CD4-positive, CD25-positive, alpha-beta regulatory T cell (primary cell): ENCODE results near the gene AKAP7. TPM values are rescaled to one million over a fixed set of nuclear protein-coding genes. Genes with fewer than 3 reads are reported as not detected.
"Not testable (repeated sequence)": the region's sequence is repeated elsewhere in the genome, so short reads cannot be mapped to it uniquely, and the experiment has no call there.

Experiments
- ATAC-seq, 2 donors: fragments of 150-1000 bp; cut with Tn5 transposase; one replicate each; pipeline ENCODE4 v1.10.0; 2021; ENCODE audit warnings: low read depth in 2 of 2, moderate number of reproducible peaks in 2 of 2, moderate library complexity in 1 of 2
- DNase-seq, 3 donors: peaks; one replicate each; pipeline versions ENCODE4 v3.0.0 to v3.0.0-alpha.2; 2012 to 2022; ENCODE audit warnings: mixed read lengths in 1 of 3
- H3K27ac ChIP-seq: one replicate; pipeline ENCODE4 v1.7.0; 2013; ENCODE audit warnings: mild to moderate bottlenecking, low read length; ENCODE audit not compliant: insufficient read depth, poor library complexity, severe bottlenecking
- H3K27me3 ChIP-seq: one replicate; pipeline ENCODE4 v1.7.0; 2013; ENCODE audit warnings: low read length; ENCODE audit not compliant: control insufficient read depth, insufficient read depth
- H3K36me3 ChIP-seq: one replicate; pipeline ENCODE4 v1.7.0; 2013; ENCODE audit warnings: mild to moderate bottlenecking, low read length, moderate library complexity; ENCODE audit not compliant: control insufficient read depth, insufficient read depth
- H3K4me1 ChIP-seq: 2 replicates; pipeline ENCODE4 v1.7.0; 2013; ENCODE audit warnings: mild to moderate bottlenecking, low read length; ENCODE audit not compliant: insufficient read depth, control insufficient read depth, poor library complexity, severe bottlenecking
- H3K4me3 ChIP-seq: one replicate; pipeline ENCODE4 v1.7.0; 2013; ENCODE audit warnings: low read depth, mild to moderate bottlenecking, low read length, moderate library complexity
- H3K9me3 ChIP-seq, 2 experiments: 1 replicate in 1 of 2; 2 replicates in 1 of 2; pipeline ENCODE4 v1.7.0; 2013; ENCODE audit warnings: low read length in 2 of 2, mild to moderate bottlenecking in 1 of 2, moderate library complexity in 1 of 2; ENCODE audit not compliant: control insufficient read depth in 2 of 2
- H3K27ac Mint-ChIP-seq, 3 donors: one replicate each; pipeline ENCODE4 v1.8.0; 2020 to 2022; ENCODE audit warnings: mild to moderate bottlenecking in 3 of 3, mixed read lengths in 3 of 3, moderate library complexity in 2 of 3
- H3K27me3 Mint-ChIP-seq: one replicate; pipeline ENCODE4 v1.8.0; 2022; ENCODE audit warnings: mild to moderate bottlenecking, mixed read lengths
- H3K36me3 Mint-ChIP-seq: one replicate; pipeline ENCODE4 v1.8.0; 2020; ENCODE audit warnings: mixed read lengths
- H3K4me1 Mint-ChIP-seq, 4 donors: one replicate each; pipeline ENCODE4 v1.8.0; 2020 to 2022; ENCODE audit warnings: mixed read lengths in 4 of 4, mild to moderate bottlenecking in 1 of 4
- H3K4me3 Mint-ChIP-seq, 4 donors: one replicate each; pipeline ENCODE4 v1.8.0; 2020 to 2022; ENCODE audit warnings: mild to moderate bottlenecking in 4 of 4, mixed read lengths in 4 of 4, moderate library complexity in 3 of 4
- H3K9me3 Mint-ChIP-seq, 7 donors: one replicate each; pipeline ENCODE4 v1.8.0; 2020 to 2022; ENCODE audit warnings: mixed read lengths in 7 of 7, mild to moderate bottlenecking in 3 of 7, moderate library complexity in 2 of 7
- polyA plus RNA-seq, 4 donors: library from polyadenylated mRNA; unstranded; fragments of 300-500 nt; fragmentation: Illumina TruSeq; gene quantifications; one replicate each; pipeline ENCODE4 v1.2.3, GENCODE V29; 2021
- total RNA-seq: library from RNA; stranded (reverse); gene quantifications from one replicate; pipeline ENCODE4 v1.2.3, GENCODE V29; 2022

Gene AKAP7
- total RNA-seq (3.0 TPM), polyA plus RNA-seq (10 to 100 TPM in 3 of 4 donors, 1 to 10 TPM in 1; 9.7 to 20.6 (median 13.3) TPM)

DNA sequence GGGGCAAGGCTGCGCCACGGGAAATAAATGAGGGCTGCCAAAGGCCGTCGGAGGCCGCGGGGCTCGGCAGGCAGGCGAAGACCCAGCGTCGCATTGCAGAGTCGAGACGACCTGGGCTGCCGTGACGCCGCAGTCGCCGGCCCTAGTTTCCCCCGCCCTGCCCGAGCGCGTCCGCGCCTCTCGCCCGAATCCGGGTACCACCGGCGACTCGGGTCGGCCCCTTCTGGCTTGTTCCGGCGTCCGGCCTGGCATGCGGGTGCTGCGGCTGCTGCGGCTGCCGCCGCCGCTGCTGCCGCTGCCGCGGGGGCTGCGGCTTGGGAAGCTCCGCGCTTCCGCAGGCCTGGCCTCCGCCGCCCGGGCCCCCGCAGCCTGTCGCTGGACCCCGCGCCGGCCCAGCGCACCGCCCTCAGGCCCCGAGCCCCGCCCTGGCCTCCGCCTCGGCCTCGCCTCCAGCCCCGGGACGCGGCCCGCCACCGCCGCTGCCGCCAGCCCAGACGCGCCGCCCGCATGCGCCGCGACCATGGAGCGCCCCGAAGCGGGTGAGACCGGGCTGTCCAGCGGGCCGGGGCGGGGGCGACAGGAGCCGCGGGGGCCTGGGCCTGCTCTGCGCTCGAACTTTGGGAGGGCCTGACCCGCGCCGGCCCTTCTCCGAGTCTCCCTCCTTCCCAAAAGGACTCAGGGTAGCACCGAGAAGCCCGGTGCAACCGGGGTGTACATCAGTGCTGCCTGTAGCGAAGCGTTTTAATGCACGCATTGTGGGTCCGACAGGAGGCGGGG, at the start of gene AKAP7:
TSS of gene AKAP7 (plus strand) at position 224 of the 777 bp plus-strand sequence. CDS start at position 521, 297 bp downstream.
- DNase-seq, result peak; percentile 22 to 59 (median 50)
- Histone ChIP-seq H3K4me1 (peaks cover 12% of the 10 kb centered on the region), H3K36me3 (no peaks in the 10 kb centered on the region), H3K27me3 (peaks cover 37% of the 10 kb centered on the region), H3K9me3 (no peaks in the 10 kb centered on the region), H3K27ac (peak within 1 kb of the TSS; percentile 41), H3K4me3 (peak within 1 kb of the TSS; percentile 76)
- peaks cover 0 to 25% (median 14%) of the 10 kb centered on the region in 4 donors for H3K4me1 Mint-ChIP-seq
- H3K4me3 Mint-ChIP-seq, result peak within 1 kb of the TSS; percentile 84 to 97 (median 94)
- peaks cover 0 to 3% (median 0%) of the 10 kb centered on the region in 7 donors for H3K9me3 Mint-ChIP-seq
- peak; percentile 72 for ATAC-seq
- no peaks in the 10 kb centered on the region for H3K36me3 Mint-ChIP-seq
- H3K27ac Mint-ChIP-seq, result peak within 1 kb of the TSS; percentile 94 to 98 (median 95)
- H3K27me3 Mint-ChIP-seq, result peaks cover 68% of the 10 kb centered on the region

DNA sequence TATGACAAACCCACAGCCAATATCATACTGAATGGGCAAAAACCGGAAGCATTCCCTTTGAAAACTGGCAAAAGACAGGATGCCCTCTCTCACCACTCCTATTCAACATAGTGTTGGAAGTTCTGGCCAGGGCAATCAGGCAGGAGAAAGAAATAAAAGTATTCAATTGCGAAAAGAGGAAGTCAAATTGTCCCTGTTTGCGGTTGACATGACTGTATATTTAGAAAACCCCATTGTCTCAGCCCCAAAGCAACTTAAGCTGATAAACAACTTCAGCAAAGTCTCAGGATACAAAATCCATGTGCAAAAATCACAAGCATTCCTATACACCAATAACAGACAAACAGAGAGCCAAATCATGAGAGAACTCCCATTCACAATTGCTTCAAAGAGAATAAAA, 44.9 kb upstream of the AKAP7 start:
- H3K36me3 Mint-ChIP-seq, H3K4me3 ChIP-seq, H3K4me1 ChIP-seq, H3K27ac Mint-ChIP-seq, H3K9me3 ChIP-seq, H3K27me3 Mint-ChIP-seq, H3K27ac ChIP-seq, H3K27me3 ChIP-seq, H3K4me1 Mint-ChIP-seq, ATAC-seq, H3K36me3 ChIP-seq, DNase-seq, H3K4me3 Mint-ChIP-seq: not testable (repeated sequence)
- H3K9me3 Mint-ChIP-seq, result peaks cover 0 to 14% (median 4%) of the 10 kb centered on the region in 7 donors

DNA sequence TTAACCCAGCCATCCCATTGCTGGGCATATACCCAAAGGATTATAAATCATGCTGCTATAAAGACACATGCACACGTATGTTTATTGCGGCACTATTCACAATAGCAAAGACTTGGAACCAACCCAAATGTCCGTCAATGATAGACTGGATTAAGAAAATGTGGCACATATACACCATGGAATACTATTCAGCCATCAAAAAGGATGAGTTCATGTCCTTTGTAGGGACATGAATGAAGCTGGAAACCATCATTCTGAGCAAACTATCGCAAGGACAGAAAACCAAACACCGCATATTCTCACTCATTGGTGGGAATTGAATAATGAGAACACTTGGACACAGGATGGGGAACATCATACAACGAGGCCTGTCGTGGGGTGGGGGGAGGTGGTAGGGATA, 43.3 kb upstream of the AKAP7 start:
- not testable (repeated sequence) for H3K4me3 ChIP-seq, H3K27ac Mint-ChIP-seq, H3K36me3 Mint-ChIP-seq, H3K4me1 ChIP-seq, H3K27me3 Mint-ChIP-seq, H3K36me3 ChIP-seq, H3K4me3 Mint-ChIP-seq, H3K27ac ChIP-seq, DNase-seq, ATAC-seq, H3K4me1 Mint-ChIP-seq, H3K27me3 ChIP-seq, H3K9me3 ChIP-seq
- H3K9me3 Mint-ChIP-seq, result peaks cover 0 to 13% (median 4%) of the 10 kb centered on the region in 7 donors

DNA sequence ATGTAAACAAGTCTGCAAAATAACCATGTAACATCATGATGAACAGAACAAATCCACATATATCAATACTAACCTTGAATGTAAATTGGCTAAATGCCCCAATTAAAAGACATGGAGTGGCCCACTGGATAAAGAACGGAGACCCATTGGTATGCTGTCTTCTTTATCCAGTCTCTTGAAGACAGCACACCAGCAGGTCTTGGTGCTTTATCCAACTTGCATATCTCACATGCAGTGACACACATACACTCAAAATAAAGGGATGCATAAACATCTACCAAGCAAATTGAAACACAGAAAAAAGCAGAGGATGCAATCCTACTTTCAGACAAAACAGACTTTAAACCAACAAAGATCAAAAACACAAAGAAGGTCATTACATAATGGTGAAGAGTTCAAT, 41.9 kb upstream of the AKAP7 start:
- Mint-ChIP-seq H3K27ac (peak overlapping the region in 1 of 3 donors; percentile 53), H3K36me3 (no peaks in the 10 kb centered on the region), H3K9me3 (peaks cover 0 to 13% (median 4%) of the 10 kb centered on the region in 7 donors), H3K4me1 (no peaks in the 10 kb centered on the region), H3K27me3 (no peaks in the 10 kb centered on the region), H3K4me3 (no peak overlapping the region)
- Histone ChIP-seq H3K4me3 (no peak overlapping the region), H3K27ac (no peak overlapping the region), H3K36me3 (no peaks in the 10 kb centered on the region), H3K9me3 (peaks cover 0 to 3% of the 10 kb centered on the region in 2 experiments), H3K4me1 (no peaks in the 10 kb centered on the region), H3K27me3 (no peaks in the 10 kb centered on the region)
- no peak for ATAC-seq
- DNase-seq, result no peak

DNA sequence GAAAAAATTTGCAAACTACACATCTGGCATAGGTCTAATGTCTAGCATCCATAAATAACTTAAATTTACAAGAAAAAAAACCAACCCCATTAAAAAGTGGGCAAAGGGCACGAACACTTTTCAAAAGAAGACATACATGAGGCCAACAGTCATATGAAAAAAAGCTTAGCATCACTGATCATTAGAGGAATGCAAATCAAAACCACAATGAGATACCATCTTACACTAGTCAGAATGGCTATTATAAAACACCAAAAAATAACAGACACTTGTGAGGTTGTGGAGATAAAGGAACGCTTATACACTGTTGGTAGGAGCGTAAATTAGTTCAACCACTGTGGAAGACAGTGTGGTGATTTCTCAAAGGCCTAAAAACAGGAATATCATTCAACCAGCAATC, 38.5 kb upstream of the AKAP7 start:
- Mint-ChIP-seq H3K36me3 (no peaks in the 10 kb centered on the region), H3K27ac (no peak overlapping the region), H3K9me3 (peaks cover 1 to 10% (median 4%) of the 10 kb centered on the region in 7 donors), H3K4me3 (no peak overlapping the region), H3K4me1 (no peaks in the 10 kb centered on the region), H3K27me3 (peaks cover 4% of the 10 kb centered on the region)
- DNase-seq (no peak), ATAC-seq (no peak)
- no peaks in the 10 kb centered on the region for H3K36me3 ChIP-seq
- no peaks in the 10 kb centered on the region for H3K27me3 ChIP-seq
- no peaks in the 10 kb centered on the region for H3K4me1 ChIP-seq
- no peak overlapping the region for H3K4me3 ChIP-seq
- H3K9me3 ChIP-seq, result peaks cover 0 to 3% of the 10 kb centered on the region in 2 experiments
- H3K27ac ChIP-seq, result no peak overlapping the region

DNA sequence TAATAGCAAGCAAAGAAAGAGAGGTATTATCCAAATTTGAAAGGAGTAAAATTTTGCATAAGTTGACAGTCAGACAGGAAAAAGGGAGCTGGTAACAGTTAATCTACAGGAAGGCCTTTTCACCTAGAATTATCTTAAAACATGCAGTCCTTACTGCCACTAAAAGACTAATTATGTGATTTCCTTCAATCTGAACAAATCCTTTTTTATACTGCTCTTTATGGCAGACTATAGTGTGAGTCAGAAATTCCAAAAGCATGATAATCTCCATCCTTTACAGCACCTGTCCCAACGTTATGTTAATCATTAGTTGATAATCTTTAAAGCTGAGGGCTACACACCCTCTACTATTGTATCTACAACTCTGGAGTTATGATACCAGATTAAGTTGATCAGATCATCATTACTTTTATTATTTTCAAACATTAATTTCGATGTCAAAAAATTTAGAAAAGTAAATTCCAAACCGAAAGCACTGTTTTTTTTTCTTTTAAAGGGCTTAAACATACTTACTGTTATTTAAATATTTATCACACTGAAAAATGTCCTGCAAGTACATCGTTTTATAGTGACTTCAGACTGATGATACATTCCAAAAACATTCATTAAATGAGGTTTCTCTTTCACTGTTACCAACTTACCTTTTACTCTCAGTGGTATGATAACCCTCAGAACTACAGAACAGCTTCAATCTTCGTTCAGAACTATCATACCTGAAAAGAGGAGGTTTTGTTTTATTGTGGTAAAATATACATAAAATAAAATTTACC, 33.2 kb upstream of the AKAP7 start:
- H3K4me3 ChIP-seq, result no peak overlapping the region
- no peaks in the 10 kb centered on the region for H3K9me3 ChIP-seq
- no peak for DNase-seq
- H3K9me3 Mint-ChIP-seq, result peaks cover 0 to 9% (median 2%) of the 10 kb centered on the region in 7 donors
- H3K4me3 Mint-ChIP-seq, result no peak overlapping the region
- H3K4me1 Mint-ChIP-seq, result no peaks in the 10 kb centered on the region
- H3K4me1 ChIP-seq, result no peaks in the 10 kb centered on the region
- no peak overlapping the region for H3K27ac Mint-ChIP-seq
- H3K27me3 Mint-ChIP-seq, result peaks cover 6% of the 10 kb centered on the region
- no peak overlapping the region for H3K27ac ChIP-seq
- no peaks in the 10 kb centered on the region for H3K27me3 ChIP-seq
- no peak for ATAC-seq
- no peaks in the 10 kb centered on the region for H3K36me3 Mint-ChIP-seq
- H3K36me3 ChIP-seq, result no peaks in the 10 kb centered on the region

DNA sequence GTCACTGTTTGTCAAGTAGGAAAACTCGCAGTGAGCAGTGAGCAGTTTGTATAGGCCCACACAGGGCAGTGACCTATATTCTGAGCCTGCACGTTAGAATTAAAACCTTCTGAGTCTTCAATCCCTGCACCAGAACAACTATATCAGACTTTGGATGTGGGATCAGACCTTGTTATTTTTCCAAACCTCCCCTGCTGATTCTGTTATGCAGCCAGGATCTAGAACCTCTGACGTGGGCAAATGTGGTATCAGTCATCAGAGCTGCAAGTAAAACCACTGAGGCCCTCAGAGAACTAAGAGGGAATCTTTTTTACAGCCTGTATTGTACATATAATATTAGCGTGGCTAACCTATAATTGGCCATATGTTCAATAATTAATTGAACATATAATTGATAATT, 32.0 kb upstream of the AKAP7 start:
- peaks cover 7% of the 10 kb centered on the region for H3K27me3 Mint-ChIP-seq
- H3K4me1 Mint-ChIP-seq, result no peaks in the 10 kb centered on the region

More for the DNA sequence above, 32.0 kb upstream of the AKAP7 start:
- Mint-ChIP-seq H3K9me3 (peaks cover 0 to 8% (median 1%) of the 10 kb centered on the region in 7 donors), H3K27ac (no peak overlapping the region), H3K4me3 (no peak overlapping the region), H3K36me3 (no peaks in the 10 kb centered on the region)
- no peak overlapping the region for H3K27ac ChIP-seq
- H3K9me3 ChIP-seq, result no peaks in the 10 kb centered on the region
- DNase-seq, result no peak
- H3K27me3 ChIP-seq, result no peaks in the 10 kb centered on the region
- no peaks in the 10 kb centered on the region for H3K36me3 ChIP-seq
- no peaks in the 10 kb centered on the region for H3K4me1 ChIP-seq
- H3K4me3 ChIP-seq, result no peak overlapping the region
- ATAC-seq, result no peak
